Measurements from ENCODE around the gene ARHGEF17. TPM values are rescaled to one million over a fixed set of nuclear protein-coding genes. Genes with fewer than 3 reads are reported as not detected.

Gene ARHGEF17
- total RNA-seq, 4 donors from 2014 or later, result 3.2 to 33.8 (median 17.4) TPM

DNA sequence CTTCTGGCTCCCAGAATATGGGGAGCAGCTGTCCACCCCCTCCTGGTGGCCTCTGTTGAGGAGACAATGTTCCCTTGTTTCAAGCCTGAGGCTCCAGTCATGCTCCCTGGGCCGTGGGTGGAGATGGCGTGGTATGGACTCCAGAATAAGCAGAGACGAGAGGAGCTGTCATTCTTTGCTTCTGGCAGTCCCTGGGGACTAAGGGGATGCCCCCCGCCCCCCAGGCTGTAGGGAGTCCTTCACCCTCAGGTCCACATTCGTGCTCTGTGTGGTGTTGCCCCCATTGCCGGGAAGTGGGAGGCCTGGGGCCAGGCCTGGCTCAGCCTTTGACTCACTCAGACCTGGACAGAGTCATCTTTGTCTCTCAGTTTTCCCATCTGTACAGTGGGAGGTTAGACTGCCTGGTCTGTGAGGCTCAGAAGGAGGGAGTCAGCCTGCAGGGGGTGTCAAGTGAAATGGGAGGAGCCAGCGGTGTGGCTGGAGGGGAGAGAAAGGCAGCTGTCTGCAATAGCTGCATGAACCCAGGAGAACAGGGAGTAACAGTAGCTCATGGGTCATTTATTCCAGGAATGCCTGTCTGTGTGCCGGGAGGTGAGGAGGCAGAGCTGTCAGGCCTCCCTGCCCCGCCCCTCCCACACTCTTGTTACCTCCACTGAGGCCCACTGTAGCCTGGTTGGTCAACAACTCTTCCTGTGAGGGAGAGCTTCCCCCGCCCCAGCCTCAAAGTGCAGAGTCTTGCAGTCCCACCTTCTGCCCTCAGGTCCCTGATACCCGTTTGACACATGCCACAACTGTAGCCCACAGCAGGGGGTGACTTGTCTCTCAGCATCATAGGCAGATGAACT lies 6.3 kb downstream of the ARHGEF17 start:
- Histone ChIP-seq H3K36me3 (no peaks in the 10 kb centered on the region), H3K9me3 (no peaks in the 10 kb centered on the region), H3K4me3 (peak overlapping the region in 1 of 4 donors; percentile 61), H3K27ac (peak overlapping the region; percentile 11 to 94 (median 42)), H3K4me1 (peaks cover 0 to 60% (median 0%) of the 10 kb centered on the region in 4 donors), H3K27me3 (no peaks in the 10 kb centered on the region)
- TF ChIP-seq, protein P1, sequence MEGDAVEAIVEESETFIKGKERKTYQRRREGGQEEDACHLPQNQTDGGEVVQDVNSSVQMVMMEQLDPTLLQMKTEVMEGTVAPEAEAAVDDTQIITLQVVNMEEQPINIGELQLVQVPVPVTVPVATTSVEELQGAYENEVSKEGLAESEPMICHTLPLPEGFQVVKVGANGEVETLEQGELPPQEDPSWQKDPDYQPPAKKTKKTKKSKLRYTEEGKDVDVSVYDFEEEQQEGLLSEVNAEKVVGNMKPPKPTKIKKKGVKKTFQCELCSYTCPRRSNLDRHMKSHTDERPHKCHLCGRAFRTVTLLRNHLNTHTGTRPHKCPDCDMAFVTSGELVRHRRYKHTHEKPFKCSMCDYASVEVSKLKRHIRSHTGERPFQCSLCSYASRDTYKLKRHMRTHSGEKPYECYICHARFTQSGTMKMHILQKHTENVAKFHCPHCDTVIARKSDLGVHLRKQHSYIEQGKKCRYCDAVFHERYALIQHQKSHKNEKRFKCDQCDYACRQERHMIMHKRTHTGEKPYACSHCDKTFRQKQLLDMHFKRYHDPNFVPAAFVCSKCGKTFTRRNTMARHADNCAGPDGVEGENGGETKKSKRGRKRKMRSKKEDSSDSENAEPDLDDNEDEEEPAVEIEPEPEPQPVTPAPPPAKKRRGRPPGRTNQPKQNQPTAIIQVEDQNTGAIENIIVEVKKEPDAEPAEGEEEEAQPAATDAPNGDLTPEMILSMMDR (IDR thresholded peaks at IDR 0.05), result no peak
- TF ChIP-seq POLR2A (IDR thresholded peaks at IDR 0.05), result no peak
- no peak for DNase-seq

DNA sequence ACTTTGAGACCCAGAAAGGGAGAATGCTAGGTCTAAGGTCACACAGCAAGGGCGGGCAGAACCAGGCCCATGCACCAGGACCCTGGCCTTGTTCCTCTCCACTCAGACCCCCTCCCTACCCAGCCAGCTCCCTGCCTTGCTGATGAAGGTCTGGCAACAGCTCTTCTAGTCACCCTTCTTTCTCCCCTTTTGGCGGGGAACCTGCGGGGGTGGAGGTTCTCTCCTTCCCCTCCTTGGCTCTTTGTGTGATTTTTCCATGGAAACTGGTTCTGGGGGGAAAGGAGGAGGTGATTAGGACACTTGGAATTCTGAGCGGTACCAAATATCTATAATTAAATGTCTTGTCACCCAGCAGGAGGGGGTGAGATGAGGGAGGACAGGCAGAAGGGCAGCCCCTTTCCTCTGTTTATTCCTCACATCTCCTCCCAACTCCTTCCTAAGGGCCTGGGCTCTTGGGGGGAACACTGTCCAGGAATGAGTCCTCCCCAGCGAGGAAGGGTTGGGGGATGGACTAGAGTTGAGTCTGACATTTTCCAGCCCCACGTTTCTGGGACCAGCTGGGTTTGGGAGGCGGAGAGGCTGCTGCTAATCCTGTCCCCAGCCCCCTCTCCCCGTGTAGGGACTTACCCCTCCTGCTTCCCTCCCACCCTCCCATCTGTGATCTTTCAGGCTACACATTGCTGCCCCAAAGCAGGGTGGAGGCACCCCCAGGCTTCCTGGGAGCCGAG lies 7.4 kb downstream of the ARHGEF17 start:
- Histone ChIP-seq H3K4me3 (no peak overlapping the region), H3K27ac (peak overlapping the region; percentile 25 to 94 (median 42)), H3K27me3 (no peaks in the 10 kb centered on the region), H3K36me3 (no peaks in the 10 kb centered on the region), H3K9me3 (no peaks in the 10 kb centered on the region), H3K4me1 (peaks cover 0 to 67% (median 0%) of the 10 kb centered on the region in 4 donors)
- no peak for DNase-seq
- TF ChIP-seq, protein P1 (IDR thresholded peaks at IDR 0.05), result no peak
- no peak for TF ChIP-seq POLR2A (IDR thresholded peaks at IDR 0.05)

DNA sequence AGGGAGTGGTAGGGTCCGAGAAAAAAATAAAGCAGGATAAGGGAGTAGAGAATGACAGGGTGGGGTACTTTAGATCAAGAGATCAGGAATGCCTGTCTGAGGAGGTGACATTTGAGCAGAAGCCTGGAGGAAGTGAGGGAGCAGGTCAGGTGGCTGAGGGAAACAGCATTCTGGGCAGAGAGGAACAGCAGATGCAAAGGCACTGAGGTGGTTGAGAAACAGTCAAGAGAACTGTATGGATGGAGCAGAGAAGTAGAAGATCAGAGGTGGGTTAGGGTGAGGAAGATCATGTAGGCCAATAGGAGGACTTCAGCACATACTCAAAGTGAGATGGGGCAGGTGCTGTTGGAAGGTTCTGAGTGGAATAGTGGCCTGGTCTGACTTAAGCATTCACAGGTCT lies 8.3 kb downstream of the ARHGEF17 start:
- no peaks in the 10 kb centered on the region for H3K36me3 ChIP-seq
- peak overlapping the region in 1 of 4 donors; percentile 94 for H3K27ac ChIP-seq
- no peaks in the 10 kb centered on the region for H3K27me3 ChIP-seq
- H3K4me3 ChIP-seq, result no peak overlapping the region
- no peaks in the 10 kb centered on the region for H3K9me3 ChIP-seq
- DNase-seq, result no peak
- TF ChIP-seq, protein P1 (IDR thresholded peaks at IDR 0.05), result no peak
- no peak for TF ChIP-seq POLR2A (IDR thresholded peaks at IDR 0.05)
- H3K4me1 ChIP-seq, result peaks cover 0 to 60% (median 0%) of the 10 kb centered on the region in 4 donors

DNA sequence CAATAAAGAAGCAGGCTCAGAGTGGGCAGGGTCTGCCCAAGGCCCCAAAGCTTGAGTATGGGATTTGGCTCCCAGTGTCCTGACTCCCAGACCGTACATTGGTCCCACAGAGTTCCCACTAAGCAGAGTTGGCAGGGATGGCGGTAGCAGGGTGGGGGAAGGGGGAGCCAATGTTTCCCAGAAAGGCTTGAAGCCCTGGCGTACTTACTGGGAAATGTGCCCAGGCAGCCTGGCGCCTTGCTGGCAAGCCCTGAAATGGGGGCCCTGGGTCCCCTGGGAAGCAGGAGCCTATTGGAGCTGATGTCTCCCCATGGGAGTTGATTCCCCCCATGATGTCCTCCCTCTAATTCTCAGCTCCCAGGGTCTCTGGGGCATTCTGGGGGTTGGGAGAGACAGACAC lies 9.3 kb downstream of the ARHGEF17 start:
- no peaks in the 10 kb centered on the region for H3K9me3 ChIP-seq
- H3K27ac ChIP-seq, result peak overlapping the region in 3 of 4 donors; percentile 27 to 94 (median 49)
- TF ChIP-seq, protein P1 (IDR thresholded peaks at IDR 0.05), result no peak
- TF ChIP-seq POLR2A (IDR thresholded peaks at IDR 0.05), result no peak
- H3K4me3 ChIP-seq, result no peak overlapping the region
- H3K27me3 ChIP-seq, result no peaks in the 10 kb centered on the region
- peaks cover 0 to 66% (median 4%) of the 10 kb centered on the region in 4 donors for H3K4me1 ChIP-seq
- DNase-seq, result no peak
- no peaks in the 10 kb centered on the region for H3K36me3 ChIP-seq

DNA sequence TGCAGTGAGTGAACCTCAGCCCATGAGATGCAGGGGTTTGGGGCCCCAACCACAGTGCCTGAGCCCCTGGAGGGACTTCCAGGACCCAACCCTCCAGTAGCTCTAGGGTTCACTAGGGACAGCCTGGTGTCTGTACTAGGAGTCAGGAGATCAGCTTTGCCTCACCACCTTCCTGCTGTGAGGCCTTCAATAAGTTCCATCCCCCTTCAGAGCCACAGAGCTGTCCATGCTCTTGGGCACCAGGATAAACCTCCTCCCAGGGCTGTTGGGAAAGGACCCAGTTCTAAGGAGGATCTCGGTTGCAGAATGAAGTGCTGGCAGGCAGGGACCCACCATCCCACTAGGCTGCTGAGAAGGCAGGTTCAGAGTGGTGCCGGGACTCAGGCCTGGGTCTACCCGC lies 9.7 kb downstream of the ARHGEF17 start:
- H3K36me3 ChIP-seq, result no peaks in the 10 kb centered on the region
- peak overlapping the region in 3 of 4 donors; percentile 27 to 94 (median 49) for H3K27ac ChIP-seq
- H3K27me3 ChIP-seq, result no peaks in the 10 kb centered on the region
- H3K4me1 ChIP-seq, result peaks cover 0 to 66% (median 4%) of the 10 kb centered on the region in 4 donors
- no peak for DNase-seq
- no peak for TF ChIP-seq POLR2A (IDR thresholded peaks at IDR 0.05)
- TF ChIP-seq, protein P1 (IDR thresholded peaks at IDR 0.05), result no peak
- no peaks in the 10 kb centered on the region for H3K9me3 ChIP-seq
- H3K4me3 ChIP-seq, result no peak overlapping the region

All from Peyer's patch (tissue), 4 donors.